Activated T-cell treated with anti-CD3 and anti-CD28 coated beads for 48 hours (primary cell): ENCODE data around the gene ATP10A.
"Not testable (repeated sequence)": the region's sequence is repeated elsewhere in the genome, so short reads cannot be mapped to it uniquely, and the experiment has no call there.

Experiments used
- DNase-seq: peaks from one replicate; pipeline ENCODE4 v3.0.0-alpha.2; 2020; ENCODE audit warnings: low read depth

Gene ATP10A

GRCh38 chr15:25770618-25771337, 92.3 kb downstream of the ATP10A start:
- no peak for DNase-seq

DNA sequence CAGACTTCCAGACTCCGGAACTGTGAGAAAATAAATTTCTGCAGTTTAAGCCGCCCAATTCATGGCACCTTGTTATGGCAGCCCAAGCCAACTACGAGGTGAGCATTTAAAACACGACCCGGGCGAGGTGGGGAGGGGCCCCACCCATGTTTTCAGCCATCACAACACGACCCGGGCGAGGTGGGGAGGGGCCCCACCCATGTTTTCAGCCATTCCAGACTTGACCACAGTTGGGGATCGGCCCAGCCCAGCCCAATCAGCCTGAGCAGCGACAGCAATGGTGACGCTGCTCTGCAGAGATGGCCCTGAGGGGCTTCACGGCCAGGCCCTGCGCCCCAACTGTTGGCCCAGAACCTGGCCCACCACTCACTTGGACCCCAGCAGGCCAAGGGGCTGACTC, 93.1 kb downstream of the ATP10A start:
- no peak for DNase-seq

DNA sequence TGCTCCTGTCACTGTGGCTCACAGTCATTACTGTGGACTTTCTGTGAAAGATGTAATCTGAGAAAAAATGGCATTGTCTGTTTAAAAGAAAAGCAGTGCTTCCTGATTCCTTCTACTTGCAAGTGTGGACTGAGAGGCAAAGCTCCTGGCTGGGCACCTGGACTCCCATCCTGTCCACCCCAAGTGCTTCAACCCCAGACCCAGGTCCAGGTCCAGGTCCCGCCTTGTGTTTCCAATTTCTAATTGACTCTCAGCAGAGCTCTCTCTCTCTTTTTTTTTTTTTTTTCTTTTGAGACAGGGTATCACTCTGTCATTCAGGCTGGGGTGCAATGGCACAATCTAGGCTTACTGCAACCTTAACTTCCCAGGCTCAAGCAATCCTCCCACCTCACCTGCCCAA, 94.9 kb downstream of the ATP10A start:
- no peak for DNase-seq

GRCh38 chr15:25767356-25768151, 95.6 kb downstream of the ATP10A start:
- DNase-seq = no peak

- DNase-seq = no peak
Observed at GRCh38 chr15:25766417-25766816, 96.7 kb downstream of the ATP10A start.

DNA sequence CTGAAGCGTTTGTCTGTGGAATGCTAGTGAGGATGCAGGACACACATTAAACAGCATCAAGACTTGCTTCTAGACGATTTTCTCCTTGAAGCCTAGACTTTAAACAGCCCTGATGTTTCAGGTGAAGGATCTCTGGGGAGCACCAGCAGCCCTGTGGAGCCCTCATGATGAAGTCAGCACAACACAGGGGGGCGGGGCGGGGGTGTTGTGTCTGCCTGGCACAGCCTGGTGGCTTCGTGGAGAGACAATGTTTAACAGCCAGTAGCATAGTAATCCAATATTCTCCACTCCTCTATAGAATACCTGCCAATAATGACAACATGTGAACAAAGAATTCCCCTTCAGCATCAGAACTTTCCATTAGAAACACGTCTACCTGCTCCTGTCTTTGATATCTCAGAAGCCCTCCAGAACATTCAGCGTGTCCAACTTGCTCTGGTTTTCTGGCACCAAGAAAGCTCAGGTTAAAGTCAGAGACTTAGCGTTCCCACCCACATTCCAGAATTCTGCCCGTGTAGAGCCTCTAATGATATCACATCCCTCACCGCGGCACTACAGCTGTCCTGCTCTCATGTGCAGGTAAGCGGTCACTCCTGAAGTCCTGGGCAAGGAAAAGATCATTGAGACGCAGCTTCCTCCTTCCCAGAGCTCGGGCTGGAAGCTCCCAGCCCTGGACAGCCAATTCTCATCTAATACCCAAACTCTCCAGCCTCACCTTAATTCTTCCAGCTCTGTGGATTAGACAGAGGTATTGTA, 98.0 kb downstream of the ATP10A start:
- DNase-seq = no peak

GRCh38 chr15:25763954-25764353, 99.2 kb downstream of the ATP10A start:
- DNase-seq = no peak

GRCh38 chr15:25763331-25763751, 99.8 kb downstream of the ATP10A start:
- DNase-seq = no peak

DNA sequence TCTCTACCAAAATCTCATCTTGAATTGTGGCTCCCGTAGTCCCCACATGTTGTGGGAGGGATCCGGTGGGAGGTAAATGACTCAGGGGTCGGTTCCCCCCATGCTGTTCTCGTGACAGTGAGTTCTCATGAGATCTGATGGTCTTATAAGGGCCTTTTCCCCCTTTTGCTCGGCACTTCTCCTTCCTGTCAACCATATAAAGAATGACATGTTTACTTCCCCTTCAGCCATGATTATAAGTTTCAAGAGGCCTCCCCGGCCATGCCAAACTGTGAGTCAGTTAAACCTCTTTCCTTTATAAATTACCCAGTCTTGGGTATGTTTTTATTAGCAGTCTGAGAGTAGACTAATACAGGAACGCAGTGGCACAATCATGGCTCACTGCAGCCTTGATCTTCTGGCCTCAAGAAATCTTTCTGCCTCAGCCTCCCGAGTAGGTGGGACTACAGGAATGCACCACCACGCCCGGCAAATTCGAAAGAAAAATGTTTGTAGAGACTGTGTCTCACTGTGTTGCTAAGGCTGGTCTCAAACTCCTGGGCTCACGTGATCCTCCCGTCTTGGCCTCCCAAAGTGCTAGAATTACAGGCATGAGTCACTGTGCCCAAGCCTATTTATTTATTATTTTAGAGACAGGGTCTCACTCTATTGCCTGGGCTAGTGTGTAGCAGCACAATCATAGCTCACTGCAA, 101.0 kb downstream of the ATP10A start:
- DNase-seq = no peak

DNA sequence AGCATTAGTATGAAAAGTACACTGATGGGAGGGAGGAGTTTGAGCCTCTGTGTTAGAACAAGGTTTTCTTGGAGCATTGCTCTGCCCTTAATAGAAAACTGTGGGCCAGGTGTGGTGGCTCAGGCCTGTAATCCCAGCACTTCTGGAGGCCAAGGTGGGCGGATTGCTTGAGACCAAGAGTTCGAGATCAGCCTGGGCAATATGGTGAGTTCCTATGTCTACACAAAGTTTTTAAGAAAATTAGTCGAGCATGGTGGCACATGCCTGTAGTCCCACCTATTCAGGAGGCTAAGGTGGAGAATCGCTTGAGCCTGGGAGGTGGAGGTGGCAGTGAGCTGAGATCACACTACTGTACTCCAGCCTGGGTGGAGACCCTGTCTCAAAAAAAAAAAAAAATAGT, 103.7 kb downstream of the ATP10A start:
- no peak for DNase-seq

- not testable (repeated sequence) for DNase-seq
Observed at GRCh38 chr15:25758612-25759011, 104.5 kb downstream of the ATP10A start.

DNA sequence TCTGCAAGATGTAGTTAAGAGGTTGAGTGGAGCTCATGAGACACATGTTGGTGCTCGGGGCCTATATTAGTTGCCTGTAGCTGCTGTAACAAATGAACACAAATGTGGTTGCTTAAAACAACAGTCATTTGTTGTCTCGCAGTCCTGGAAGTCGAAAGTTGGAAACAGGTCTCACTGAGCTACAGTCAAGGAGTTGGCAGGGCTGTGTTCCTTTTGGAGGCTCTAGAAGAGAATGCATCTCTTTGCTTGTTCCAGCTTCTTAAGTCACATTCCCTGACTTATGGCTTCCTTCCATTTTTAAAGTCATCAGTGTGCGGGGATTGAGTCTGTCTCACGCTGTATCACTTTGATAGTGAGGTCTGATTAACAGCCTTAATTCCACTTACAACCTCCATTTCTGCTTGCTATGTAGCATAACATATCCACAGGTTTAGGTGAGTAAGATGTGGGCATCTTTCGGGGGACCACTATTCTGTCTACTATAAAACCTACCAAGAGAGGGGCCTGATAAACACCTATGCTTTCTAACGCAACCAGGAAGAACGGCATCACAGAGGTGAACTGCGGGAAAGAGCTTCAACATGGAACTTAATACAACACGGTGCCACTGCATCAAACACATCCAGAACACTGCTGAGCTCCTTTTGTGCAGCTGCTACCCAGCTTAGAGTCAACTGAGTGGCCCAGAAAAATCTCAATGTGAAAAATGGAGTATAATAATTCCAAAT, 119.4 kb downstream of the ATP10A start:
- no peak for DNase-seq

DNA sequence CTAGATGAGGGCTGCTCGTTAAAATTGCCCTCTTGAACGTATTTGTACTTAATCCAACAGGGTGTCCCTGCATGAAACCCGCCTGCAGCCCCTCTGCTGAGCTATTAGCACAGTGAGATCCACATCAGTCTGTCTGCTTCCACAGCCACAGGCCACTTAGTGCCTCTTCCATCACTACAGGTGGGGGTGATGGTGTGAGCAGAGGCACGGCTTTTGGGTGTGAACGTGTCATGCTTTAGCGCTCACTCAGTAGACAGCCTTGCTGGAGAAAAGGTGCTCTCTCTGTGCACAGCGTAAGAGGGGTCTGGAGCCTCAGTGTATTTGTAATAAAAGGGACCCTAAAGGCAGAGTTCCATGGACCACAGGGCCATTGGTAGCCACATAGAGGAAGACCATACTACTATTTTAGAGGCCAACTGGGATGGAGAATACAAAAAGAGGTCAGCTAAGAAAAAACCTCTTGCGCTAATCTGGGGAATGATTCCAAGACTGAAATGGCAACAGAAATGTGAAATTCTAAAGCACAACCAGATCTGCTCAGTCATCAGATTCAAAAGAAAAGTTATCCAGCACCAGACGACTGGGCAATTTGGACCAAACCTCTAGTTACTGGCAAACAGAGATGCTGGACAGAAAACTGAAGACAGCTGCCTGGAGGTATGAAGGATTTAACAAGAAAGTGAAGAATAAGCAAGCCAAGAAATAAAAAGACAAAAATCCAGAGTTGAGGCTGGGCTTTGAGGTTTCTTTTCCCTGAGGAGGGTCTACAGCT, 120.2 kb downstream of the ATP10A start:
- DNase-seq = no peak

DNA sequence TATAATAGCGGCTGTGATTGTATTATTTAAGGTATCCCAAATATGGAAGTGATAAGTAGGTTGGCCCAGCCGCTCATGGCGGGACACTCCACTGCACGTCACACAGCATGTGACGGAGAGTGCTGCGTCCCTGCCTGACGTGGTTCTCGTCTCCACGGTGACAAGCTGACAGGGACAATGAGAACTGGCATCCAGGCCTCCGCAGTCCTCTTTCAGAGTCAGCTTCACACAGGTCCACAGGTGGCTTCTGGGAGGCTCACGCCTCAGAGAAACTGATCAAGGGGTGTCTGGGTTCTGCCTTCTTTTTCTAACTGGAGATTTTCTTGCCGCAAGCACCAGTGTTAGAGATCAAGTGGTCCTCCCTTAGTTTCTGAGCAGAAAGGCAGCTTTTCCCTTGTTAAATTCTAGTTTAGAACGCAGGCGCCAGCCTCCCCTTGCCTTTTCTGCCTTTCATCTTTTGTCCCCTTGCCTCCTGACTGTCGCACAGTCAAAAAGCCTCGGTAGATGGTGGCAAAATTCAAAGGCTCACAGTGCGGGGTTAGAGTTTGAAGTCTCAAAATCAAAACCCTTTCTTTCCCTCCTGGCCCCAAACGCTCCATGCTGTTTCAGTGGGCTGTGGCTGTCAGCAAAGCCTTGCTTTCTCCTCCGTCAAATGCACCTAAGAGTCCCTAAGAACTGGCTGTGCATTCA, 120.9 kb downstream of the ATP10A start:
- no peak for DNase-seq

DNA sequence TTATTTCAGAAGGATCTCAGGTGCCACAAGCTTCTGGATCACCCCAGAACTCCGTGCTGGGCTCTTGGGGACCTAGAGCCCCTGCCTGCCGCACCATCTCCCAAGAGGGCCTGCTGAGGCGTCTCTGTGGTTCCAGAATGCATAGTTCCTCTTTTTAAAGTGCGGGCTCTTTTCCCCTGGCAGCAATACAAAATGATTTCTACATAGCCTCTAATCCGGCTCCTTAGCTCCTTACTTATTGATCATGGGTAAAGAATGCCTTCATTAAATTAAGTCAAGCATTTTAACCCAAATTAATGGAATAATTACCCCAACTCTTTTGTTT, 121.9 kb downstream of the ATP10A start:
- no peak for DNase-seq

DNA sequence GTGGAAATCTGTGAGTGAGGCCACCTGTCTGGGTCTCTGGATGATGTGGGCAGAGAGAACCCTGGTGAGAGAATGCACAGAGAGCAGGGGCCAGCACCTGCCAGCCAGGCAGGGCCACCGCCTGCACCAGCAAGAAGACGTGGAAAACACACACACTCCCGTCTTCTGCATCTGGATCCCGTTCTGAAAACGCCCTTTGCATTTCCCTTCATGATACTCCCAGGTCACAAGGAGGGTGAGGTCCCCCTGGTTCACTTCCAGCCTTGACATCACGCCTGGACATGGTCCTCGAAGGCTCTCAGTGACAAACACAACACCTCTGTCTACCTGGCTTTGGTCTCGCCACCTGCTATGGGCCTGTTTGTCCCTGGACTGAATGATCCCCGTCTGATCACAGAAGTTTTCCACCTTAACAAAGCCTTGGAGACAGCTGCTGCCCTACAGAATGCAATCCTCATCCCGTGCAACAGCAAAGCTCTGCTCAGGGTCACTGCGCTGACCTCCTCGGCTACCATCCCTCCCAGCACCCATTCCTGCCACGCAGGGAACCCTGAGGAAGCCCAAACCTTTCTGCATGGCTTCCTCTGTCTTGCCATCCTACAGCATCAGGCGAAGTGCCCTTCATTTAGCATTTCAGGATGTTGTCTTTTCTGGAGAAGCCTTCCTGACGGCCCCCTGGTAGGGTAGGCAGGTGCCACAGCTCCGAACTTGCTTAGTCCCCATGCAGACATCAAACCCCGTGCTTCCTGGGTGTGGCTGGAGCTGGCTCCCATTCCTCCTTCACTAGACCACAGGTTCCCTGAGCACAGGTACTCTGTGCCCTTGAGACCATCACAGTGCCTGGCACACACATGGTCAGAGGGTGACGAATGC, 122.5 kb downstream of the ATP10A start:
- no peak for DNase-seq

DNA sequence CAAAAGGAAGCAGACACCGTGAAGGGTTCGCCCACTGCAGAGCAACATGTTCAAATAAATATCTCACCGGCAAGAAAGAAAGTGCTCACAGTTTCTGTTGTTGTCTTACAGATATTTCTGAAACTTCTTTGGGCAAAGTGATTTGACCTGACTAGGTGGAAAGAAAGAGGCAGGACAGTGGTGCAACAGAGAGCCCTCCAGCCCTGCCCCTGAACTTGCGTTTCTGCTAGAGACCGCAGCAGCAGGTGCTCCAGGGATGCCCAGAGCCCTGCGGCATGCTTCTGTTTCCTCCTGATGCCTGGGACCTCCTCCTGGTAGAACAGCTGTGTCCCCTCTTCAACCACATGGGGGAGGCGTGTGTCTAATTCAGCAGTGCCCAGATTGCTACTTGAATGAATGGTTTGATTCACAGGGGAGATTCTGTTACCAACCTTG, 123.4 kb downstream of the ATP10A start:
- no peak for DNase-seq

- no peak for DNase-seq
Observed at GRCh38 chr15:25738171-25738965, 124.8 kb downstream of the ATP10A start.
